Measurements from ENCODE around the gene COG2.

DNA sequence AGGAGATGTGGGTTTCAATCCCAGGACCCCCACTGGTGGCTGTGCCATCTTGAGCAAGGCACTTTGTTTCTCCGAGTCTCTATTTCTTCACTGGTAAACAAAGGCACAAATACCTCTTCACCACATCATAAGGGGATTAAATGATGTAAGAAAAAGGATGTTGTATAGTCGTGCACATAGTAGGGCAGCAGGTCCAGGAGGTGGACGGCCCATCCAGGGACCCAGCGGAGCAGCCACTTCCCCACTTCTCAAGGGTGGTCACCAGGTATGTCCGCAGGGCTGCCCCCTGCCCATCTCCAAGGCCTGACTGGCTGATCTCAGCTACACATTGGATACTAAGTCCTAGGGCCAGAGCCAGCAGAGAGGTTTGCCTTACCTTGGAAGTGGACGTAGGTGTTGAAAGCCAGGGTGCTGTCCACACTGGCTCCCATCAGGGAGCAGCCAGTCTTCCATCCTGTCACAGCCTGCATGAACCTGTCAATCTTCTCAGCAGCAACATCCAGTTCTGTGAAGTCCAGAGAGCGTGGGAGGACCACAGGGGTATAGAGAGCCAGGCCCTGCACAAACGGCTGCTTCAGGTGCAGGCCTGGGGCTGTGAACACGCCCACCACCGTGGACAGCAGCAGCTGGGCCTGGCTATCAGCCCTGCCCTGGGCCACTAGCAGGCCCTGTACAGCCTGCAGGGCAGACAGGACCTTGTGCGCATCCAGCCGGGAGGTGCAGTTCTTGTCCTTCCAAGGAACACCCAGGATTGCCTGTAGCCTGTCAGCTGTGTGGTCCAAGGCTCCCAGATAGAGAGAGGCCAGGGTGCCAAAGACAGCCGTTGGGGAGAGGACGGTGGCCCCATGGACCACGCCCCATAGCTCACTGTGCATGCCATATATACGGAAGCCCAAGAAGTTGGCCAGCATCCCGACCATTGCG lies 67.6 kb downstream of the COG2 start:
- no peak for TF ChIP-seq CTCF (conservative IDR thresholded peaks at IDR 0.05)
- no peak for TF ChIP-seq ZFX (IDR thresholded peaks at IDR 0.05)

All from C4-2B (cell line).